C4-2B (cell line): ENCODE measurements around the gene PKD2L1.

Source experiments
- CTCF ChIP-seq: fragments of 450-650 bp; conservative IDR thresholded peaks from 2 replicates; pipeline ENCODE4 v1.5.1; 2017; ENCODE audit warnings: mild to moderate bottlenecking
- ZFX ChIP-seq: fragments of 450-650 bp; IDR thresholded peaks from 2 replicates; pipeline ENCODE4 v1.6.1; 2017

DNA sequence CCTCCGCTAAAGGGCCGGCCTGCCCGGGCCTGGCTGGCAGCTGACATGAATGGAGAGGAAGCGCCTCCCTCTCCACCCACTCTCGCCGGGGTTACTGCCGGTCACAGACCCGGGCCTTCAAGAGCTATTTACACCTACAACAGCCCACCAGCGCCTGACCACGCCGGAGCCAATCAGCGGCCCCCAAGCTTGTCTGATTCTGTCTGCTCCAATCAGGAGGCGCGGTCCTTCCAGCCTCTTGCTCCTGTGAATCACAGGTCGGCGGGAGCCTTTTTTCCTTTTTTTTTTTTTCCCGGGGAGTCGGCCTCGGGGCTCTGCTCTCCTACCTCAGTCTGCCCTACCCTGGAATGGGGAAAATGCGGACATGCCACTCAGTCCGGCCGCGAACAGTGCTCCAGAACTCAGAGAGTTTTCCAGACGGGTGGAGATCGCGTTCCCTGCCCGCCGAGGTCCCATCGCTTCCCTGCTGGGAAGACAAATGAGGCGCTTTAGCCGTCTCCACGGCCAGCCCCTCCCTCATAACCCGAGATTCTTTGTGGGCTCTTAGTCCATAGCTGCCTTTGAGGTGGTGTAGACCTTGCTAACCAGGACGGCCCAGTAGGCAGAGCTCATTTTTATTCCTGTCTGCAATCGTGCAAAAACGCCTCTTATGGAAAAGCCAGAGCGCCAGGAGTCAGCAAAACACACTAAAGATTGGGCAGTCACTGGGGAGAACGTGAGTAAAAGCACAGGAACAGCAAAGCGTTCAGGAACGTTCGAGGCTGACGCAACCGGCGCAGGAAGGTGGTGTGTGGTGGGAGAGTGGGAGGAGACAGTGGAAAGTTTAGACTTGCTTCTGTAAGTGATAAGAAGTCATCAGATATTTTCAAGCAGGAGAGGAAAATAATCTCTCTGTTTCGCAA is 43.5 kb upstream of the PKD2L1 start:
- TF ChIP-seq CTCF: no peak
- TF ChIP-seq ZFX: no peak
